MM.1S (cell line): ENCODE data around the gene GTF2H3.
"Not testable (repeated sequence)": the region's sequence is repeated elsewhere in the genome, so short reads cannot be mapped to it uniquely, and the experiment has no call there.

Source experiments
- DNase-seq: peaks from one replicate; pipeline ENCODE4 v3.0.0-alpha.2; 2015
- H2AFZ ChIP-seq: fragments of 300-600 bp; sonication (generic); 2 replicates; pipeline ENCODE4 v1.6.0; 2016; ENCODE audit warnings: antibody characterized with exemption, low read length
- H3F3A ChIP-seq: fragments of 300-600 bp; sonication (generic); 2 replicates; pipeline ENCODE4 v1.6.1; 2016; ENCODE audit warnings: mild to moderate bottlenecking, antibody characterized with exemption, low read length, moderate library complexity, mixed read lengths; ENCODE audit not compliant: insufficient read depth
- H3K27ac ChIP-seq: fragments of 300-600 bp; sonication (generic); 2 replicates; pipeline ENCODE4 v1.5.1; 2016; ENCODE audit warnings: mild to moderate bottlenecking, low read length
- H3K27me3 ChIP-seq: fragments of 300-600 bp; sonication (generic); replicated peaks from 2 replicates; pipeline ENCODE4 v1.6.0; 2016; ENCODE audit warnings: low read length; ENCODE audit not compliant: insufficient read depth
- H3K36me3 ChIP-seq: fragments of 300-600 bp; sonication (generic); replicated peaks from 2 replicates; pipeline ENCODE4 v1.6.1; 2016; ENCODE audit warnings: mild to moderate bottlenecking, low read length, mixed read lengths; ENCODE audit not compliant: insufficient read depth
- H3K4me1 ChIP-seq: fragments of 300-600 bp; sonication (generic); 2 replicates; pipeline ENCODE4 v1.6.1; 2016; ENCODE audit warnings: low read length, mixed read lengths
- H3K4me2 ChIP-seq: fragments of 300-600 bp; sonication (generic); 2 replicates; pipeline ENCODE4 v1.6.0; 2016; ENCODE audit warnings: low read depth, low read length
- H3K4me3 ChIP-seq: fragments of 300-600 bp; sonication (generic); 2 replicates; pipeline ENCODE4 v1.5.1; 2016; ENCODE audit warnings: low read length, mixed read lengths
- H3K79me2 ChIP-seq: fragments of 300-600 bp; sonication (generic); 2 replicates; pipeline ENCODE4 v1.6.1; 2016; ENCODE audit warnings: mixed run types, low read length, mixed read lengths
- H3K9ac ChIP-seq: fragments of 300-600 bp; sonication (generic); 2 replicates; pipeline ENCODE4 v1.6.1; 2016; ENCODE audit warnings: low read length, mixed read lengths
- H3K9me2 ChIP-seq: fragments of 300-600 bp; sonication (generic); replicated peaks from 2 replicates; pipeline ENCODE4 v1.6.1; 2016; ENCODE audit warnings: mild to moderate bottlenecking, low read length, mixed read lengths; ENCODE audit not compliant: insufficient read depth
- H3K9me3 ChIP-seq: fragments of 300-600 bp; sonication (generic); replicated peaks from 2 replicates; pipeline ENCODE4 v1.6.1; 2016; ENCODE audit warnings: mild to moderate bottlenecking, low read length, mixed read lengths; ENCODE audit not compliant: insufficient read depth
- H4K20me1 ChIP-seq: fragments of 300-600 bp; sonication (generic); 2 replicates; pipeline ENCODE4 v1.6.1; 2016; ENCODE audit warnings: mild to moderate bottlenecking, low read length, moderate library complexity, mixed read lengths; ENCODE audit not compliant: insufficient read depth
- EZH2 ChIP-seq: fragments of 300-600 bp; sonication (generic); optimal IDR thresholded peaks from 2 replicates; pipeline ENCODE3; 2017; ENCODE audit warnings: low read depth, mild to moderate bottlenecking, antibody characterized with exemption, low read length, mixed read lengths
- EZH2phosphoT487 ChIP-seq: fragments of 300-600 bp; sonication (generic); IDR thresholded peaks from 2 replicates; pipeline ENCODE4 v1.6.1; 2018; ENCODE audit warnings: antibody characterized with exemption, low read length
- TF ChIP-seq, protein P1 (sequence below): fragments of 300-600 bp; sonication (generic); IDR thresholded peaks from 2 replicates; pipeline ENCODE4 v1.5.1; 2016; ENCODE audit warnings: antibody characterized with exemption, low read length, mixed read lengths

The GTF2H3 gene

GRCh38 chr12:123599721-123600120 is 33.9 kb upstream of the GTF2H3 start:
- no peak overlapping the region for H3K4me3 ChIP-seq
- H3K9me3 ChIP-seq = no peaks in the 10 kb centered on the region
- TF ChIP-seq, protein P1, sequence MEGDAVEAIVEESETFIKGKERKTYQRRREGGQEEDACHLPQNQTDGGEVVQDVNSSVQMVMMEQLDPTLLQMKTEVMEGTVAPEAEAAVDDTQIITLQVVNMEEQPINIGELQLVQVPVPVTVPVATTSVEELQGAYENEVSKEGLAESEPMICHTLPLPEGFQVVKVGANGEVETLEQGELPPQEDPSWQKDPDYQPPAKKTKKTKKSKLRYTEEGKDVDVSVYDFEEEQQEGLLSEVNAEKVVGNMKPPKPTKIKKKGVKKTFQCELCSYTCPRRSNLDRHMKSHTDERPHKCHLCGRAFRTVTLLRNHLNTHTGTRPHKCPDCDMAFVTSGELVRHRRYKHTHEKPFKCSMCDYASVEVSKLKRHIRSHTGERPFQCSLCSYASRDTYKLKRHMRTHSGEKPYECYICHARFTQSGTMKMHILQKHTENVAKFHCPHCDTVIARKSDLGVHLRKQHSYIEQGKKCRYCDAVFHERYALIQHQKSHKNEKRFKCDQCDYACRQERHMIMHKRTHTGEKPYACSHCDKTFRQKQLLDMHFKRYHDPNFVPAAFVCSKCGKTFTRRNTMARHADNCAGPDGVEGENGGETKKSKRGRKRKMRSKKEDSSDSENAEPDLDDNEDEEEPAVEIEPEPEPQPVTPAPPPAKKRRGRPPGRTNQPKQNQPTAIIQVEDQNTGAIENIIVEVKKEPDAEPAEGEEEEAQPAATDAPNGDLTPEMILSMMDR = no peak
- TF ChIP-seq EZH2 (no peak), EZH2phosphoT487 (no peak)
- H4K20me1 ChIP-seq = peaks cover 3% of the 10 kb centered on the region; the same call in 1 of the 2 replicates
- H3K36me3 ChIP-seq = no peaks in the 10 kb centered on the region
- H3K27me3 ChIP-seq = no peaks in the 10 kb centered on the region
- no peak overlapping the region for H2AFZ ChIP-seq
- H3K9me2 ChIP-seq = no peaks in the 10 kb centered on the region
- no peak overlapping the region for H3K9ac ChIP-seq
- H3F3A ChIP-seq = peaks cover 9% of the 10 kb centered on the region
- DNase-seq = no peak
- peaks cover 28% of the 10 kb centered on the region for H3K79me2 ChIP-seq
- H3K27ac ChIP-seq = no peak overlapping the region
- no peak overlapping the region for H3K4me2 ChIP-seq
- H3K4me1 ChIP-seq = peaks cover 15% of the 10 kb centered on the region

DNA sequence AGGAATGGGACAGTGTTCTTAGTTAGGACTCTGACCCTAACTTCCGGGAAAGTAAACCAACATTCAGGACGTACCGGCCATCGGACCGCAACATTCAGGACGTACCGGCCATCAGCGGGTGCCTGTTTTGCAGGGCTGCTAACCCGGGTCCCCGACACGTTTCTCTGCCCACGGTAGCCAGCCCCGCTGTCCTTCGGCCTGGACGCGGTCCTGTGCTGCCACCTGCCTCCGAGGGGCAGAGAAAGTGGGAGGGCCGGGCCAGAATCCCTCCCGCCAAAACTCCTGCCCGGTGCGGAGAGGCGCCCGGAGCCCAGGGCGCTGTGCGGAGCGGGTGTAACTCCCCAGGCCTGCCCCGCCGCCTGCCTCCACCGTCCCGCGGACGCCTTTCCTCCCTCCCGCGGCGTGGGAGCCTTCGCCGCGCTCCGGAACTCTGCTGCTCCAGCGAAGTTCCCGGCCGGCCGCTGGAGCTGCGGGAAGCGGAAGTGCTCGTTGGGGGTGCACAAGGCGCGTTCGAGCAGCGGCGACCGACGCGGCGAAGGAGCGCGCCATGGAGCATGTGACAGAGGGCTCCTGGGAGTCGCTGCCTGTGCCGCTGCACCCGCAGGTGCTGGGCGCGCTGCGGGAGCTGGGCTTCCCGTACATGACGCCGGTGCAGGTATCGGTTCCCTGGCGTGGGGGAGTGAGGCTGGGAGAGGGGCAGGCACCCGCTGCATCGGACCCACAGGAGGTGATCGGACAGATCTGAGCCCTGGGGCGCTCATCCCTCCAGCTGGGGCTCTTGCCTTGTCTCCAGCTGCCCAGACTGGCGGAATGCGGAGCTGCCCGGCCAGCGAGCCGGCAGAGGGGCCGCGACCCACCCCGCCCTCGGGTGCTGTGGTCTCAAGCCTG is 31.8 kb upstream of the GTF2H3 start, which contains the start of gene DDX55:
TSS of gene DDX55 (plus strand) at position 498 of the 888 bp plus-strand sequence. CDS start at position 548, 50 bp downstream.
- TF ChIP-seq, protein P1 = peak; percentile 30
- TF ChIP-seq EZH2 (no peak), EZH2phosphoT487 (no peak)
- H3K9me2 ChIP-seq = no peaks in the 10 kb centered on the region
- no peaks in the 10 kb centered on the region for H3K27me3 ChIP-seq
- no peaks in the 10 kb centered on the region for H3K9me3 ChIP-seq
- H3K4me3 ChIP-seq = peak within 1 kb of the TSS; percentile 87
- peaks cover 44% of the 10 kb centered on the region for H3K79me2 ChIP-seq
- peak within 1 kb of the TSS; percentile 73; the same call in 1 of the 2 replicates for H3K27ac ChIP-seq
- DNase-seq = peak; percentile 79
- H4K20me1 ChIP-seq = peaks cover 3% of the 10 kb centered on the region; the same call in 1 of the 2 replicates
- H3K4me1 ChIP-seq = peaks cover 12% of the 10 kb centered on the region
- H3K36me3 ChIP-seq = 0 out of 2 replicates have a peak, but pooled peaks cover 2% of the 10 kb centered on the region
- peak within 1 kb of the TSS; percentile 83 for H3K9ac ChIP-seq
- peaks cover 9% of the 10 kb centered on the region for H3F3A ChIP-seq
- H2AFZ ChIP-seq = peak within 1 kb of the TSS; percentile 92
- peak within 1 kb of the TSS; percentile 76 for H3K4me2 ChIP-seq

DNA sequence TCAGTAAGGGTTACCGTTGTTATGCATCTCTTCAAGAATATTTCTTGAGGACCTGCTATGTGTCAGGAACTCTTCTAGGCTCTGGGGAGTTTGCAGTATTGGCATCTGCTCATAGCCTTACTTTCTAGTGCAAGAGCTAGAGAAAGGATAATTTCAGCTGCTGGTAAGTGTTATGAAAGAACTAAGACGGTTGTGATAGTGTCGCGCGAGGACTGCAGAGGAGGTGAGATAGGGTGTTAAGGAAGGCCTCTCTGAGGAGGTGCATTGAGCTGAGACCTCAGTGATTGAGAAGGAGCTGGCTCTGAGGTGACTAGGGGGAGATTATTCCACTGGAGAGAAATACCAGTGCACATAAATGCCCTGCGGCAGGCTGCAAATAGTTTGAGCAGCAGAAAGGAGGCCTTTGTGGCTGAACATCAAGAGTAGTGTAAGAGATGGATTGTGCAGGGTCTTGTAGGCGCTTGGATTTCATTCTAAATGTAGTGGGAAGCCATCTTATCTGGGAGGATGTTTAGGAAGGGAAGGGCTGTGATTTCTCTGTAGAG is 30.9 kb upstream of the GTF2H3 start:
- peaks cover 5% of the 10 kb centered on the region for H3K4me1 ChIP-seq
- no peaks in the 10 kb centered on the region for H3K27me3 ChIP-seq
- H3K9ac ChIP-seq = peak overlapping the region; percentile 83; the same call in 1 of the 2 replicates
- peak overlapping the region; percentile 76 for H3K4me2 ChIP-seq
- peak overlapping the region; percentile 73; the same call in 1 of the 2 replicates for H3K27ac ChIP-seq
- peak overlapping the region; percentile 92; the same call in 1 of the 2 replicates for H2AFZ ChIP-seq
- H3K4me3 ChIP-seq = peak overlapping the region; percentile 87
- no peaks in the 10 kb centered on the region for H3K9me2 ChIP-seq
- H3F3A ChIP-seq = peaks cover 3% of the 10 kb centered on the region
- peaks cover 44% of the 10 kb centered on the region for H3K79me2 ChIP-seq
- TF ChIP-seq, protein P1 = no peak
- no peak for TF ChIP-seq EZH2
- TF ChIP-seq EZH2phosphoT487 = no peak
- 0 out of 2 replicates have a peak, but pooled peaks cover 5% of the 10 kb centered on the region for H3K36me3 ChIP-seq
- peak; percentile 9 for DNase-seq
- H4K20me1 ChIP-seq = no peaks in the 10 kb centered on the region
- no peaks in the 10 kb centered on the region for H3K9me3 ChIP-seq

DNA sequence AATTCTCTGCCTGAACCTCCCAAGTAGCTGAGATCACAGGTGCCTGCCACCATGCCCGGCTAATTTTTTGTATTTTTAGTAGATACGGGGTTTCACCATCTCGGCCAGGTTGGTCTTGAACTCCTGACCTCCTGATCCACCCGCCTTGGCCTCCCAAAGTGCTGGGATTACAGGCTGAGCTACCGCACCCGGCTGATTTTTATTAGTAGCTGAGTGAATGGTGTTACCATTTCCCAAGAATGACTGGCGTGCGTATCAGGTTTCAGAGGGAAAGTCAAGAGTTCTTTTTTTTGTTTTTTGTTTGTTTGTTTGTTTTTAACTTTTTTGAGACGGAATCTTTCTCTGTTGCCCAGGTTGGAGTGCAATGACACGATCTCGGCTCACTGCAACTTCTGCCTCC is 30.1 kb upstream of the GTF2H3 start:
- peaks cover 44% of the 10 kb centered on the region for H3K79me2 ChIP-seq
- H3K36me3 ChIP-seq, H3K27me3 ChIP-seq, H3K4me1 ChIP-seq, H3K9ac ChIP-seq, H3K4me3 ChIP-seq, H3K4me2 ChIP-seq, H3K27ac ChIP-seq, H4K20me1 ChIP-seq, H3K9me3 ChIP-seq, DNase-seq, H3F3A ChIP-seq, H3K9me2 ChIP-seq, H2AFZ ChIP-seq: not testable (repeated sequence)
